HG02623 (cell line): ENCODE data around the gene C16orf89.
"Not testable (repeated sequence)": the region's sequence is repeated elsewhere in the genome, so short reads cannot be mapped to it uniquely, and the experiment has no call there.

ENCODE experiments used
- ATAC-seq: cut with Tn5 transposase; IDR thresholded peaks from one replicate; pipeline ENCODE4 v1.9.1; 2021; ENCODE audit warnings: moderate library complexity; ENCODE audit not compliant: unreplicated experiment

The C16orf89 gene

GRCh38 chr16:5065813-5066212 is at the start of gene C16orf89:
Gene C16orf89, minus strand, starts transcription at chr16:5065956. Its CDS starts 48 bp downstream, at chr16:5065908.
- no peak for ATAC-seq

- not testable (repeated sequence) for ATAC-seq
These were observed 45.2 kb upstream of the C16orf89 start for GRCh38 chr16:5110933-5111332.

- no peak for ATAC-seq
These were observed 42.9 kb upstream of the C16orf89 start for GRCh38 chr16:5108505-5109158.

GRCh38 chr16:5105039-5105438 is 39.3 kb upstream of the C16orf89 start:
- ATAC-seq, result not testable (repeated sequence)

GRCh38 chr16:5103296-5104032 is 37.7 kb upstream of the C16orf89 start:
- not testable (repeated sequence) for ATAC-seq

- not testable (repeated sequence) for ATAC-seq
These were observed 33.4 kb upstream of the C16orf89 start for GRCh38 chr16:5099174-5099573.

GRCh38 chr16:5098221-5099159 is 32.7 kb upstream of the C16orf89 start:
- peak; percentile 62 for ATAC-seq

GRCh38 chr16:5097470-5098220 is 31.9 kb upstream of the C16orf89 start, which contains the start of gene EEF2KMT:
Gene EEF2KMT, minus strand, starts transcription at chr16:5097795. Its CDS starts 56 bp downstream, at chr16:5097739.
- peak; percentile 94 for ATAC-seq

GRCh38 chr16:5097061-5097469 is 31.3 kb upstream of the C16orf89 start:
- not testable (repeated sequence) for ATAC-seq

GRCh38 chr16:5096437-5097060 is 30.8 kb upstream of the C16orf89 start:
- not testable (repeated sequence) for ATAC-seq

- not testable (repeated sequence) for ATAC-seq
These were observed 29.5 kb upstream of the C16orf89 start for GRCh38 chr16:5095145-5095830.

GRCh38 chr16:5093746-5094145 is 28.0 kb upstream of the C16orf89 start:
- not testable (repeated sequence) for ATAC-seq

GRCh38 chr16:5093081-5093480 is 27.3 kb upstream of the C16orf89 start:
- ATAC-seq, result not testable (repeated sequence)

- ATAC-seq, result not testable (repeated sequence)
These were observed 24.8 kb upstream of the C16orf89 start for GRCh38 chr16:5090592-5090991.

GRCh38 chr16:5089911-5090555 is 24.3 kb upstream of the C16orf89 start:
- ATAC-seq, result not testable (repeated sequence)

- ATAC-seq, result not testable (repeated sequence)
These were observed 23.2 kb upstream of the C16orf89 start for GRCh38 chr16:5088936-5089335.

- ATAC-seq, result not testable (repeated sequence)
These were observed 22.5 kb upstream of the C16orf89 start for GRCh38 chr16:5088086-5088790.

GRCh38 chr16:5085716-5086115 is 20.0 kb upstream of the C16orf89 start:
- ATAC-seq, result not testable (repeated sequence)
